NCI-H2227 (cell line): ENCODE measurements around the gene MYG1.

ENCODE experiments used
- DNase-seq: peaks from one replicate; lab custom pipeline; 2025; ENCODE audit not compliant: unreplicated experiment; lab: John Stamatoyannopoulos, UW

Gene MYG1

GRCh38 chr12:53352331-53353256, 53.1 kb downstream of the MYG1 start:
- DNase-seq = peak; percentile 78

- no peak for DNase-seq
Measured at GRCh38 chr12:53353257-53353655, 53.8 kb downstream of the MYG1 start.

- DNase-seq = no peak
Measured at GRCh38 chr12:53355121-53355520, 55.6 kb downstream of the MYG1 start.
